DND-41 (cell line): Measurements from ENCODE around the gene SDCCAG8.

Source experiments
- EZH2 ChIP-seq: IDR thresholded peaks from 3 replicates; pipeline ENCODE4 v1.6.1; 2012; ENCODE audit warnings: borderline replicate concordance, low read depth, mild to moderate bottlenecking, moderate library complexity, low read length, inconsistent platforms; ENCODE audit not compliant: severe bottlenecking
- TF ChIP-seq, protein P1 (sequence below): IDR thresholded peaks from 2 replicates; pipeline ENCODE4 v1.5.1; 2012; ENCODE audit warnings: borderline replicate concordance, low read length, moderate library complexity, mild to moderate bottlenecking; ENCODE audit not compliant: poor library complexity, severe bottlenecking; ENCODE audit errors: extremely low read depth

GRCh38 chr1:243489681-243490546 is 234.1 kb downstream of the SDCCAG8 start:
- TF ChIP-seq, protein P1, sequence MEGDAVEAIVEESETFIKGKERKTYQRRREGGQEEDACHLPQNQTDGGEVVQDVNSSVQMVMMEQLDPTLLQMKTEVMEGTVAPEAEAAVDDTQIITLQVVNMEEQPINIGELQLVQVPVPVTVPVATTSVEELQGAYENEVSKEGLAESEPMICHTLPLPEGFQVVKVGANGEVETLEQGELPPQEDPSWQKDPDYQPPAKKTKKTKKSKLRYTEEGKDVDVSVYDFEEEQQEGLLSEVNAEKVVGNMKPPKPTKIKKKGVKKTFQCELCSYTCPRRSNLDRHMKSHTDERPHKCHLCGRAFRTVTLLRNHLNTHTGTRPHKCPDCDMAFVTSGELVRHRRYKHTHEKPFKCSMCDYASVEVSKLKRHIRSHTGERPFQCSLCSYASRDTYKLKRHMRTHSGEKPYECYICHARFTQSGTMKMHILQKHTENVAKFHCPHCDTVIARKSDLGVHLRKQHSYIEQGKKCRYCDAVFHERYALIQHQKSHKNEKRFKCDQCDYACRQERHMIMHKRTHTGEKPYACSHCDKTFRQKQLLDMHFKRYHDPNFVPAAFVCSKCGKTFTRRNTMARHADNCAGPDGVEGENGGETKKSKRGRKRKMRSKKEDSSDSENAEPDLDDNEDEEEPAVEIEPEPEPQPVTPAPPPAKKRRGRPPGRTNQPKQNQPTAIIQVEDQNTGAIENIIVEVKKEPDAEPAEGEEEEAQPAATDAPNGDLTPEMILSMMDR = no peak
- TF ChIP-seq EZH2 = no peak
